Endothelial cell (in vitro differentiated cells): ENCODE results near the gene FGD3. TPM values are rescaled to one million over a fixed set of nuclear protein-coding genes. Genes with fewer than 3 reads are reported as not detected.

Experiments used
- DNase-seq: peaks from one replicate; pipeline ENCODE4 v3.0.0; 2021; ENCODE audit warnings: low spot score
- H3K27ac Mint-ChIP-seq: one replicate; pipeline ENCODE4 v1.8.0; 2021; ENCODE audit warnings: mixed read lengths, inconsistent platforms; ENCODE audit not compliant: unreplicated experiment
- H3K27me3 Mint-ChIP-seq: one replicate; pipeline ENCODE4 v1.8.0; 2021; ENCODE audit warnings: mild to moderate bottlenecking, moderate library complexity, mixed read lengths, inconsistent platforms; ENCODE audit not compliant: unreplicated experiment
- H3K36me3 Mint-ChIP-seq: one replicate; pipeline ENCODE4 v1.8.0; 2021; ENCODE audit warnings: mild to moderate bottlenecking, low read depth, mixed read lengths, inconsistent platforms; ENCODE audit not compliant: unreplicated experiment
- H3K4me1 Mint-ChIP-seq: one replicate; pipeline ENCODE4 v1.8.0; 2021; ENCODE audit warnings: mild to moderate bottlenecking, mixed read lengths, inconsistent platforms; ENCODE audit not compliant: unreplicated experiment
- H3K4me3 Mint-ChIP-seq: one replicate; pipeline ENCODE4 v1.8.0; 2021; ENCODE audit warnings: mild to moderate bottlenecking, mixed read lengths, inconsistent platforms; ENCODE audit not compliant: unreplicated experiment
- H3K9me3 Mint-ChIP-seq: one replicate; pipeline ENCODE4 v1.8.0; 2021; ENCODE audit warnings: mixed read lengths, inconsistent platforms; ENCODE audit not compliant: unreplicated experiment
- CTCF ChIP-seq: fragments of 200-600 bp; sonication (generic); IDR thresholded peaks from one replicate; pipeline ENCODE4 v1.5.0; 2021; ENCODE audit warnings: antibody characterized with exemption; ENCODE audit not compliant: unreplicated experiment
- total RNA-seq: library from RNA; stranded (reverse); fragmentation: NEBNext Ultra II Directional; extraction: Animal tissue kit (Norgen Biotek cat#: 25700); gene quantifications from one replicate; pipeline ENCODE4 v1.2.1, GENCODE V29; 2021; ENCODE audit not compliant: unreplicated experiment

FGD3 gene
- total RNA-seq, 1 donor from 2014 or later: 1.1 TPM

GRCh38 chr9:93024646-93024910 is 77.3 kb downstream of the FGD3 start:
- peaks cover under 1% of the 10 kb centered on the region for H3K36me3 Mint-ChIP-seq
- H3K27ac Mint-ChIP-seq: no peak overlapping the region
- no peaks in the 10 kb centered on the region for H3K9me3 Mint-ChIP-seq
- H3K4me3 Mint-ChIP-seq: no peak overlapping the region
- peaks cover 7% of the 10 kb centered on the region for H3K4me1 Mint-ChIP-seq
- peaks cover 11% of the 10 kb centered on the region for H3K27me3 Mint-ChIP-seq
- no peak for TF ChIP-seq CTCF
- DNase-seq: no peak

- Mint-ChIP-seq H3K36me3 (no peaks in the 10 kb centered on the region), H3K4me1 (peaks cover 7% of the 10 kb centered on the region), H3K27me3 (peaks cover 10% of the 10 kb centered on the region), H3K4me3 (no peak overlapping the region), H3K9me3 (no peaks in the 10 kb centered on the region), H3K27ac (no peak overlapping the region)
- no peak for DNase-seq
- no peak for TF ChIP-seq CTCF
Observed at GRCh38 chr9:93024986-93025630, 77.8 kb downstream of the FGD3 start.

- Mint-ChIP-seq H3K4me1 (peaks cover 7% of the 10 kb centered on the region), H3K27me3 (peaks cover 8% of the 10 kb centered on the region), H3K27ac (no peak overlapping the region), H3K4me3 (no peak overlapping the region), H3K9me3 (no peaks in the 10 kb centered on the region), H3K36me3 (peaks cover 1% of the 10 kb centered on the region)
- no peak for DNase-seq
- no peak for TF ChIP-seq CTCF
Observed at GRCh38 chr9:93025736-93026135, 78.4 kb downstream of the FGD3 start.

GRCh38 chr9:93026640-93027039 is 79.3 kb downstream of the FGD3 start:
- no peak overlapping the region for H3K4me3 Mint-ChIP-seq
- H3K36me3 Mint-ChIP-seq: peaks cover 4% of the 10 kb centered on the region
- H3K27me3 Mint-ChIP-seq: peaks cover 11% of the 10 kb centered on the region
- no peak for TF ChIP-seq CTCF
- no peak for DNase-seq
- H3K9me3 Mint-ChIP-seq: no peaks in the 10 kb centered on the region
- peaks cover 7% of the 10 kb centered on the region for H3K4me1 Mint-ChIP-seq
- no peak overlapping the region for H3K27ac Mint-ChIP-seq

GRCh38 chr9:93027750-93028149 is 80.4 kb downstream of the FGD3 start:
- no peak for TF ChIP-seq CTCF
- no peak for DNase-seq
- H3K4me3 Mint-ChIP-seq: no peak overlapping the region
- H3K27me3 Mint-ChIP-seq: peaks cover 6% of the 10 kb centered on the region
- no peak overlapping the region for H3K27ac Mint-ChIP-seq
- H3K9me3 Mint-ChIP-seq: no peaks in the 10 kb centered on the region
- H3K4me1 Mint-ChIP-seq: peaks cover 7% of the 10 kb centered on the region
- H3K36me3 Mint-ChIP-seq: peaks cover 4% of the 10 kb centered on the region
